Measurements from ENCODE around the gene BRSK1. TPM values are rescaled to one million over a fixed set of nuclear protein-coding genes. Genes with fewer than 3 reads are reported as not detected.
A peak's percentile ranks its signal among the peaks of the same experiment; 100 is the strongest.

Gene BRSK1
- total and polyA plus RNA-seq, 2 of the 13 experiments (the other 11 are each of a cell fraction or from before 2014, with no cell fraction given) = 0.18 to 1.2 TPM

GRCh38 chr19:55256562-55257460 is 27.0 kb upstream of the BRSK1 start (continued):
- TF ChIP-seq MXD1 (CRISPR knock-in tag; IDR thresholded peaks at IDR 0.05) (no peak), CCDC6 (CRISPR knock-in tag; IDR thresholded peaks at IDR 0.05) (no peak), NCOA1 (CRISPR knock-in tag; IDR thresholded peaks at IDR 0.05) (no peak), AGO1 (IDR thresholded peaks at IDR 0.05; ENCODE audit: low read depth, low read length, poor library complexity, severe bottlenecking) (no peak), KAT8 (CRISPR knock-in tag; IDR thresholded peaks at IDR 0.05) (no peak), WIZ (CRISPR knock-in tag; IDR thresholded peaks at IDR 0.05) (peak; percentile 65; the same call in 1 of the 2 replicates), XBP1 (CRISPR knock-in tag; IDR thresholded peaks at IDR 0.05) (no peak), CAMTA2 (CRISPR knock-in tag; IDR thresholded peaks at IDR 0.05; ENCODE audit: borderline replicate concordance) (no peak), ZNF225 (CRISPR knock-in tag; IDR thresholded peaks at IDR 0.05) (no peak), ZSCAN12 (CRISPR knock-in tag; IDR thresholded peaks at IDR 0.05) (no peak), IRF2 (CRISPR knock-in tag; IDR thresholded peaks at IDR 0.05) (0 out of 2 replicates have a peak, but pooled peaks have one; percentile 28), ZNF775 (CRISPR knock-in tag; IDR thresholded peaks at IDR 0.05; ENCODE audit: borderline replicate concordance) (no peak), ZNF883 (CRISPR knock-in tag; IDR thresholded peaks at IDR 0.05; ENCODE audit: not compliant biosample characterization) (no peak), STAT5B (CRISPR knock-in tag; IDR thresholded peaks at IDR 0.05) (no peak), PHF20 (CRISPR knock-in tag; IDR thresholded peaks at IDR 0.05) (0 out of 2 replicates have a peak, but pooled peaks have one; percentile 13), FLYWCH1 (CRISPR knock-in tag; IDR thresholded peaks at IDR 0.05) (no peak), TFE3 (CRISPR knock-in tag; IDR thresholded peaks at IDR 0.05) (peak; percentile 93), ZNF296 (CRISPR knock-in tag; conservative IDR thresholded peaks at IDR 0.05) (no peak)
- TF ChIP-seq, protein P1, sequence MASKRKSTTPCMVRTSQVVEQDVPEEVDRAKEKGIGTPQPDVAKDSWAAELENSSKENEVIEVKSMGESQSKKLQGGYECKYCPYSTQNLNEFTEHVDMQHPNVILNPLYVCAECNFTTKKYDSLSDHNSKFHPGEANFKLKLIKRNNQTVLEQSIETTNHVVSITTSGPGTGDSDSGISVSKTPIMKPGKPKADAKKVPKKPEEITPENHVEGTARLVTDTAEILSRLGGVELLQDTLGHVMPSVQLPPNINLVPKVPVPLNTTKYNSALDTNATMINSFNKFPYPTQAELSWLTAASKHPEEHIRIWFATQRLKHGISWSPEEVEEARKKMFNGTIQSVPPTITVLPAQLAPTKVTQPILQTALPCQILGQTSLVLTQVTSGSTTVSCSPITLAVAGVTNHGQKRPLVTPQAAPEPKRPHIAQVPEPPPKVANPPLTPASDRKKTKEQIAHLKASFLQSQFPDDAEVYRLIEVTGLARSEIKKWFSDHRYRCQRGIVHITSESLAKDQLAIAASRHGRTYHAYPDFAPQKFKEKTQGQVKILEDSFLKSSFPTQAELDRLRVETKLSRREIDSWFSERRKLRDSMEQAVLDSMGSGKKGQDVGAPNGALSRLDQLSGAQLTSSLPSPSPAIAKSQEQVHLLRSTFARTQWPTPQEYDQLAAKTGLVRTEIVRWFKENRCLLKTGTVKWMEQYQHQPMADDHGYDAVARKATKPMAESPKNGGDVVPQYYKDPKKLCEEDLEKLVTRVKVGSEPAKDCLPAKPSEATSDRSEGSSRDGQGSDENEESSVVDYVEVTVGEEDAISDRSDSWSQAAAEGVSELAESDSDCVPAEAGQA (IDR thresholded peaks at IDR 0.05; ENCODE audit: low read depth) = no peak
- TF ChIP-seq, protein P1 (CRISPR knock-in tag; IDR thresholded peaks at IDR 0.05; ENCODE audit: borderline replicate concordance) = no peak
